ENCODE measurements around the gene SLC45A3. TPM values are rescaled to one million over a fixed set of nuclear protein-coding genes. Genes with fewer than 3 reads are reported as not detected.

The SLC45A3 gene
- total RNA-seq, 4 donors from 2014 or later = 0.76 to 1.2 (median 1.0) TPM; not detected in 1

- H3K4me3 ChIP-seq = no peak overlapping the region
Observed at GRCh38 chr1:205689479-205689878, 9.2 kb upstream of the SLC45A3 start.

GRCh38 chr1:205688171-205689080, 8.1 kb upstream of the SLC45A3 start:
- Histone ChIP-seq H3K27ac (no peak overlapping the region), H3K4me1 (no peaks in the 10 kb centered on the region), H3K4me3 (no peak overlapping the region), H3K36me3 (no peaks in the 10 kb centered on the region), H3K27me3 (no peaks in the 10 kb centered on the region), H3K9me3 (no peaks in the 10 kb centered on the region)
- no peak for ATAC-seq
- DNase-seq = no peak
- TF ChIP-seq POLR2A (IDR thresholded peaks at IDR 0.05) (no peak), CTCF (IDR thresholded peaks at IDR 0.05 in 4 of 5, conservative IDR thresholded peaks at IDR 0.05 in 1 of 5) (no peak)
- intact Hi-C loops (cut with DNase I; ENCODE audit: low total_unique reads) = no loop called here
- in situ Hi-C loops (cut with MboI; ENCODE audit: low sequenced_read_pairs in 4 of 4) = no loop called here

More at GRCh38 chr1:205689479-205689878, 9.2 kb upstream of the SLC45A3 start:
- TF ChIP-seq POLR2A (IDR thresholded peaks at IDR 0.05) = no peak
- no peak for TF ChIP-seq CTCF (IDR thresholded peaks at IDR 0.05 in 4 of 5, conservative IDR thresholded peaks at IDR 0.05 in 1 of 5)
- DNase-seq (no peak), ATAC-seq (no peak)
- in situ Hi-C loops (cut with MboI; ENCODE audit: low sequenced_read_pairs in 4 of 4) (no loop called here), intact Hi-C loops (cut with DNase I; ENCODE audit: low total_unique reads) (no loop called here)
- Histone ChIP-seq H3K4me1 (no peaks in the 10 kb centered on the region), H3K36me3 (no peaks in the 10 kb centered on the region), H3K27me3 (no peaks in the 10 kb centered on the region), H3K9me3 (no peaks in the 10 kb centered on the region), H3K27ac (no peak overlapping the region)

- in situ Hi-C loops (cut with MboI; ENCODE audit: low sequenced_read_pairs in 4 of 4) = no loop called here
- no peaks in the 10 kb centered on the region for H3K9me3 ChIP-seq
- DNase-seq = no peak
- ATAC-seq = no peak
- H3K27me3 ChIP-seq = no peaks in the 10 kb centered on the region
- intact Hi-C loops (cut with DNase I; ENCODE audit: low total_unique reads) = no loop called here
- TF ChIP-seq POLR2A (IDR thresholded peaks at IDR 0.05) (no peak), CTCF (IDR thresholded peaks at IDR 0.05 in 4 of 5, conservative IDR thresholded peaks at IDR 0.05 in 1 of 5) (no peak)
- no peak overlapping the region for H3K4me3 ChIP-seq
- no peaks in the 10 kb centered on the region for H3K4me1 ChIP-seq
- H3K27ac ChIP-seq = no peak overlapping the region
- no peaks in the 10 kb centered on the region for H3K36me3 ChIP-seq
Observed at GRCh38 chr1:205687242-205687641, 6.9 kb upstream of the SLC45A3 start.

- ATAC-seq = no peak
- no peak for TF ChIP-seq POLR2A (IDR thresholded peaks at IDR 0.05)
- TF ChIP-seq CTCF (IDR thresholded peaks at IDR 0.05 in 4 of 5, conservative IDR thresholded peaks at IDR 0.05 in 1 of 5) = no peak
- intact Hi-C loops (cut with DNase I; ENCODE audit: low total_unique reads) (no loop called here), in situ Hi-C loops (cut with MboI; ENCODE audit: low sequenced_read_pairs in 4 of 4) (no loop called here)
- DNase-seq = no peak
- no peak overlapping the region for H3K4me3 ChIP-seq
- H3K36me3 ChIP-seq = no peaks in the 10 kb centered on the region
- peaks cover 0 to 6% (median 0%) of the 10 kb centered on the region in 3 donors for H3K27me3 ChIP-seq
- no peak overlapping the region for H3K27ac ChIP-seq
- no peaks in the 10 kb centered on the region for H3K9me3 ChIP-seq
- H3K4me1 ChIP-seq = peaks cover 5 to 24% of the 10 kb centered on the region in 2 donors
Observed at GRCh38 chr1:205681364-205681763, 1.1 kb upstream of the SLC45A3 start.
